ENCODE measurements around the gene WFDC11.
A peak's percentile ranks its signal among the peaks of the same experiment; 100 is the strongest.

WFDC11 gene

DNA sequence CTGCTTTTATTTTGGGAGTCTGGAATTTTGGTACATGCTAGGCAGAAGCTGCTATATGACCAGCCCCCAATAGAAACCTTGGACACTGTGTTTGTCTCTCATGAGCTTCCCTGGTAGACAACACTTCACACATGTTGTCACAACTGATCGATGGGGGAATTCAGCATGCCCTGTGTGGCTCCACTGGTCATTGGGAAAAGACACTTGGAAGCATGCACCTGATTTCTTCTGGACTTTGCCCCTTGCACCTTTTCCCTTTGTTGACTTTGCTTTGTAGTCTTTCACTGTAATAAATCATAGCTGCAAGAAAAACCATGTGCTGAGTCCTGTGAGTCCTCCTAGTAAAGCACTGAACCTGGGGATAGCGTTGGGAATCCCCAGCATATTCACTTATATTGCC lies 48.4 kb downstream of the WFDC11 start:
- DNase-seq, result no peak

GRCh38 chr20:45617591-45617990 lies 52.4 kb downstream of the WFDC11 start:
- DNase-seq, result no peak

GRCh38 chr20:45612314-45612713 lies 57.7 kb downstream of the WFDC11 start:
- no peak for DNase-seq

DNA sequence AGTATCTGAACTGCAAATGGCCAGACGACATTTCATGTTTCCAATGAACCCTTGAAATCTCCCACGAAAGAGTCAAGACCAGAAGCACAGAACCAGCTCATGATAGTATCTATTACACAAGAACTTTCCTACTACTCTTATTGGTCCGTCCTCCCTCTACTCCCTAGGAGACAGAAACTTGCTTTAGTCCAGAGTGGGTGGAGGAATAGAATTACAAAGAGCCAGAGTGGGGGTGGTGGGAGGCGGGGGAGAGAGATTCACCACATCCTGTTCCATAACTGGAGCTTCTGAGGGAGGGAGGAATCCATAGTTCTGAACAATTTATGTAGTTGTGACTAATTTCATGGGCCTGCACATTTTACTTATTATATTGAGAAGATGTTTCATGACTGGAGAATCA lies 59.0 kb downstream of the WFDC11 start:
- peak; percentile 90 for DNase-seq

- no peak for DNase-seq
These were observed 62.2 kb downstream of the WFDC11 start for GRCh38 chr20:45607810-45608209.
